ENCODE data around the gene GRID1.

DNA sequence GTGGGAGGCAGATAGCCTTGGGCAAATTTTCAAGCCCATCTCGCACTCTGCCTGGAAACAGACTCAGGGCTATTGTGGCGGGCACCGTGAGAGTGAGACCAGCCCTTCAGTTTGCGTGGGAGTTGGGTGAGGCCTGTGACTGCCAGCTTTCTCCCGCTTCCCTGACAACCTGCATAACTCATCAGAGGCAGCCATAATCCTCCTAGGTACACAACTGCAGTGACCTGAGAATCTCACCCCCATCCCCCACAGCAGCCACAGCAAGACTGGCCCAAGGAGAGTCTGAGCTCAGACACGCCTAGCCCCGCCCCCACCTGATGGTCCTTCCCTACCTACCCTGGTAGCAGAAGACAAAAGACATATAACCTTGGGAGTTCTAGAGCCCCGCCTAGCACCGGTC lies 275.4 kb downstream of the GRID1 start:
- no peak for TF ChIP-seq POLR2A (IDR thresholded peaks at IDR 0.05; ENCODE audit: low read length)
- TF ChIP-seq GATA1 (IDR thresholded peaks at IDR 0.05; ENCODE audit: low read depth, low read length), result no peak

Measured in erythroblast (primary cell).